ENCODE results near the gene ADGRD1. TPM values are rescaled to one million over a fixed set of nuclear protein-coding genes. Genes with fewer than 3 reads are reported as not detected.
"Not testable (repeated sequence)": the region's sequence is repeated elsewhere in the genome, so short reads cannot be mapped to it uniquely, and the experiment has no call there.

The ADGRD1 gene
- total RNA-seq, 1 experiment from 2014 or later, result not detected

GRCh38 chr12:131070668-131071067, 117.0 kb downstream of the ADGRD1 start:
- DNase-seq (ENCODE audit: low read depth); in situ Hi-C loops (cut with HindIII; ENCODE audit: low pct_unique_long_range_greater_than_20kb, low sequenced_read_pairs): not testable (repeated sequence)

GRCh38 chr12:131071234-131071820, 117.6 kb downstream of the ADGRD1 start:
- in situ Hi-C loops (cut with HindIII; ENCODE audit: low pct_unique_long_range_greater_than_20kb, low sequenced_read_pairs); DNase-seq (ENCODE audit: low read depth): not testable (repeated sequence)

GRCh38 chr12:131071950-131072349, 118.2 kb downstream of the ADGRD1 start:
- DNase-seq (ENCODE audit: low read depth); in situ Hi-C loops (cut with HindIII; ENCODE audit: low pct_unique_long_range_greater_than_20kb, low sequenced_read_pairs): not testable (repeated sequence)

GRCh38 chr12:131072451-131073230, 118.9 kb downstream of the ADGRD1 start:
- DNase-seq (ENCODE audit: low read depth), result no peak
- in situ Hi-C loops (cut with HindIII; ENCODE audit: low pct_unique_long_range_greater_than_20kb, low sequenced_read_pairs), result no loop called here

GRCh38 chr12:131074221-131075083, 120.7 kb downstream of the ADGRD1 start:
- in situ Hi-C loops (cut with HindIII; ENCODE audit: low pct_unique_long_range_greater_than_20kb, low sequenced_read_pairs), result no loop called here
- DNase-seq (ENCODE audit: low read depth), result no peak

GRCh38 chr12:131075194-131075593, 121.5 kb downstream of the ADGRD1 start:
- in situ Hi-C loops (cut with HindIII; ENCODE audit: low pct_unique_long_range_greater_than_20kb, low sequenced_read_pairs), result no loop called here
- no peak for DNase-seq (ENCODE audit: low read depth)

- DNase-seq (ENCODE audit: low read depth), result no peak
- in situ Hi-C loops (cut with HindIII; ENCODE audit: low pct_unique_long_range_greater_than_20kb, low sequenced_read_pairs), result no loop called here
These were observed 121.9 kb downstream of the ADGRD1 start for GRCh38 chr12:131075611-131076010.

- in situ Hi-C loops (cut with HindIII; ENCODE audit: low pct_unique_long_range_greater_than_20kb, low sequenced_read_pairs), result no loop called here
- DNase-seq (ENCODE audit: low read depth), result no peak
These were observed 122.6 kb downstream of the ADGRD1 start for GRCh38 chr12:131076296-131076695.

- no peak for DNase-seq (ENCODE audit: low read depth)
- in situ Hi-C loops (cut with HindIII; ENCODE audit: low pct_unique_long_range_greater_than_20kb, low sequenced_read_pairs), result no loop called here
These were observed 123.4 kb downstream of the ADGRD1 start for GRCh38 chr12:131076791-131077747.

GRCh38 chr12:131077931-131078391, 124.3 kb downstream of the ADGRD1 start:
- in situ Hi-C loops (cut with HindIII; ENCODE audit: low pct_unique_long_range_greater_than_20kb, low sequenced_read_pairs), result no loop called here
- DNase-seq (ENCODE audit: low read depth), result no peak

GRCh38 chr12:131082290-131083194, 128.8 kb downstream of the ADGRD1 start:
- no peak for DNase-seq (ENCODE audit: low read depth)
- in situ Hi-C loops (cut with HindIII; ENCODE audit: low pct_unique_long_range_greater_than_20kb, low sequenced_read_pairs), result no loop called here

GRCh38 chr12:131084341-131085011, 130.8 kb downstream of the ADGRD1 start:
- in situ Hi-C loops (cut with HindIII; ENCODE audit: low pct_unique_long_range_greater_than_20kb, low sequenced_read_pairs), result no loop called here
- DNase-seq (ENCODE audit: low read depth), result no peak

GRCh38 chr12:131085125-131085815, 131.6 kb downstream of the ADGRD1 start:
- in situ Hi-C loops (cut with HindIII; ENCODE audit: low pct_unique_long_range_greater_than_20kb, low sequenced_read_pairs), result no loop called here
- no peak for DNase-seq (ENCODE audit: low read depth)

GRCh38 chr12:131085816-131086591, 132.3 kb downstream of the ADGRD1 start:
- no peak for DNase-seq (ENCODE audit: low read depth)
- in situ Hi-C loops (cut with HindIII; ENCODE audit: low pct_unique_long_range_greater_than_20kb, low sequenced_read_pairs), result no loop called here

- DNase-seq (ENCODE audit: low read depth), result no peak
- in situ Hi-C loops (cut with HindIII; ENCODE audit: low pct_unique_long_range_greater_than_20kb, low sequenced_read_pairs), result no loop called here
These were observed 133.7 kb downstream of the ADGRD1 start for GRCh38 chr12:131087302-131087818.

Data from Caki2 (cell line).